HL-60/S4 (cell line): ENCODE data around the gene RNASE1.

Source experiments
- in situ Hi-C: fragments of 300-500 bp; cut with MboI; formaldehyde crosslinking; loops from 2 replicates; pipeline ENCODE4 v1.14.3; 2022; ENCODE audit warnings: low sequenced_read_pairs

Gene RNASE1

DNA sequence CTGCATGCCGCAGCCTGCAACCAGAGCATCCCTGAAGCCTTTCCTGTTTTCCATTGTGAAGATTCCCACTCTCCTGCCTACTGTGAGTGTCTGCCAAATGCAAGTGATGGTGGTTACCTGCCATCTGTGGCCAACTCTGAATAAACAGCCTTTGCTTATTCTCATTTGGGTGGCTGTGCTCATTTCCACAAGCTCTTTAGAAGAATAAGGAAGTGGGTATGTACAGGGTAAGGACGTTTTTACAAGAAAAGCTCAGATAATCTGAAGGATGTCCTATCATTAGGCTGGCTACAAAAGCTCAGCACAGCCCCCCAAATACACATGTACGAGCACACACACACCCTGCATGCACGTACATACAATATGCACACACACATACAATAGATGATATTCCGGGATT, 7.3 kb upstream of the RNASE1 start:
- in situ Hi-C loops: no loop called here

DNA sequence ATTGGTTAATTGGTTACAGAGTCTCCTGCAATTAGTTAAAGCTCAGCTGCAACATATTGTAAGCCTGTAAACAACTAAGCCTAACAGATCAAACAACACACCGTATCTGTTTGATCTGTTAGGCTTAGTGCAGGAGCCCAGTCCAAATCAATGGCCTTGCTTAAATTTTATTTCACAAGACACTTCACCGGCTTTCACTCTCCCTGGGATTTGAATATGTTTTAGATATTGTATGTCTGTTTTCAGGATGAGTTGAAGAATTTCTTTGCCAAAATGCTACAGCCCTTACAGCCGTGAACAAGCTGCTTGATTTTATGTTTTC, 5.5 kb upstream of the RNASE1 start:
- in situ Hi-C loops: no loop called here

GRCh38 chr14:20807304-20808161, 4.9 kb upstream of the RNASE1 start:
- in situ Hi-C loops: no loop called here

DNA sequence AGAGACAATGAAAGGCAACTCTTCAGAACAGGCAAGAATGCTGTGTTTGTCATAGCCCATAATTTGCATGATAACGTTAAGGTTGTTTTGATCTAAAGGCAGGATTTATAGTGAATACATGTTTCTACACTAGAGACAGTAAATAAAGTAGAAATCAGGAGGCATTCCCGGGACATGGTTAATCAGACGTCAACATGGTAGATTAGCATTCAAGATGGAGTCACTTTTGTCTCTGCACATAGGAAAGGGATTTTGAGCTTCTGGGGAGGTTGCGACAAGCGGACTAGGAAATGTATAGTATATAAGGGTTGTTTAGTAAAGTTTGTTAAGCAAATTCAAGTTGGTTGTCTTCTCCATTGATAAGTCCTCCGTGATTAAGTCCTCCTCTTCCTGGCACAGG, 2.8 kb upstream of the RNASE1 start:
- in situ Hi-C loops: no loop called here

- in situ Hi-C loops: no loop called here
These were observed 579 bp upstream of the RNASE1 start for GRCh38 chr14:20803223-20803622.

DNA sequence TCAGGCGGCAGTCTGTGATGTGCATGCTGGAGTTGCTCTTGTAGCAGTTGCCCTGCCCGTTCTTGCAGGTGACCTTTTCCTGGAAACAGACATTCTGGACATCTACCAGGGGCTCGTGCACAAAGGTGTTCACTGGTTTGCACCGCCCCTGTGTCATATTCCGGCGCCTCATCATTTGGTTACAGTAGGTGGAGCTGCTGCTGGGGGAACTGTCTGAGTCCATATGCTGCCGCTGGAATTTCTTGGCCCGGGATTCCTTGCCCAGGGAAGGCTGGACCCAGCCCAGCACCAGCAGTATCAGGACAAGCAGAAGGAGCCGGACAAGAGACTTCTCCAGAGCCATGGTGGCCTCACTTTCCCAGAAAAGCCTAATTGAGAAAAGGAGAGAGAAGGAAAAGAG, 918 bp downstream of the RNASE1 start:
- in situ Hi-C loops: no loop called here

GRCh38 chr14:20799892-20800544, 2.6 kb downstream of the RNASE1 start:
- in situ Hi-C loops: no loop called here

DNA sequence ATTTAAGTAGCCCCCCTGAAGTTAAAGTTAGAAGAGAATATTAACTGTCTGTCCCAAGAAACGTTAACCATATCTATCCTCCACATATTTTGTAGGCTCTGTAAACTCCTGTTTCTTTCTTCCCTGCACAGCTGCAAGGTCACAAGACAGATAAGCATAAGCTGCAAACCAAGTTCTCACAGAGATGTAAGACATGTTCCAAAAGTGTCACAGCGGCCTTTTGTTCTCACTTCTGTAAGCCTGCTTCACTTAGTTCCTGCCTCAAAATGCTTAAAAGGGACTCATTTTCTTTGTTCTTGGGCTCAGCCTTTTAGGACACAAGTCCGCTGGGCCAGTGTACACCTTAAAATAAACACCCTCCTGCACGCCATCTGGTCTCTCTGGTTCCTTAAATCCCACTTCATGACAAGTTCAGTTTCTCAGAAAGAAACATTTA, 3.2 kb downstream of the RNASE1 start:
- in situ Hi-C loops: no loop called here

DNA sequence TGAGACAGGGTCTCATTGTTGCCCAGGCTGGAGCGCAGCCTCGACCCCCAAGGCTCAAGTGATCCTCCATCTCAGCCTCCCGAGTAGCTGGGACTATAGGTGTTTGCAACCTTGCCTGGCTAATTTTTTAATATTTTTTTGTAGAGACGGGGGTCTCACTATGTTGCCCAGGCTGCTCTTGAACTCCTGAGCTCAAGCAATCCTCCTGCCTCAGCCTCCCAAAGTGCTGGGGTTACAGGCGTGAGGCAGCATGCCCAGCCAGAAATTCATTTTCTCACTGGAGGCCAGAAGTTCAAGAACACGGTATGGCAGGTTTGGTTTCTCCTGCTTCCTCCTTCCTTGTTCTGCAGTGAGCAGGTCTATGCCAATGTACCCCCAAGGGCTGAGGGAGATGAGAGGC, 3.7 kb downstream of the RNASE1 start:
- in situ Hi-C loops: no loop called here

- in situ Hi-C loops: no loop called here
These were observed 4.3 kb downstream of the RNASE1 start for GRCh38 chr14:20798318-20798717.

GRCh38 chr14:20797164-20797563, 5.5 kb downstream of the RNASE1 start:
- in situ Hi-C loops: no loop called here

DNA sequence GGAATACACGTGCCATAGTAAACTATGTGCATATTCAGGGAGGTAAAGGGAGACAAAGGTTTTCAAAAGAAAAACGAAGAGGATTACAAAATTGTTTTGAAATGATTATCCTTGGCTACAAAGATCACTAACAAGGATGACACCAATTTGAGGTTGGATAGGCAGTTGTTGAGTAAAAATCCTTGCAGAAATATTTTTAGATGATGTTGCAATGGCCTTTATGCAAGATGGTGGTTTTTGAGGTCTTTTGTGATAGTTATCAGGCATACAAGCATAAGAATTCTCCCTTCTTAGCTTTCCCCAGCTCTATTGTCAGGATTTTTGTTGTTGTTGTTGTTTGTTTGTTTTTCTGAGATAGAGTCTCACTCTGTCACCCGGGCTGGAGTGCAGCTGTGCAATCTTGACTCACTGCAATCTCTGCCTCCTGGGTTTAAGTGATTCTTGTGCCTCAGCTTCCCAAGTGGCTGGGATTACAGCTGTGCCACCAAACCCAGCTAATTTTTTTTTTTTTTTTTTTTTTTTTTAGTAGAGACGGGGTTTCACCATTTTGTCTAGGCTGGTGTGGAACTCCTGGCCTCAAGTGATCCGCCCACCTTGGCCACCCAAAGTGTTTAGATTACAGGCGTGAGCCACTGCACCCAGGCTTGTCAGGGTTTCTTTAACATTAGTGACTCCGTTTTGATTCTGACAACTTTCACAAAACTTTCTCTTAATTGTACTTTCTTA, 7.8 kb downstream of the RNASE1 start:
- in situ Hi-C loops: no loop called here

DNA sequence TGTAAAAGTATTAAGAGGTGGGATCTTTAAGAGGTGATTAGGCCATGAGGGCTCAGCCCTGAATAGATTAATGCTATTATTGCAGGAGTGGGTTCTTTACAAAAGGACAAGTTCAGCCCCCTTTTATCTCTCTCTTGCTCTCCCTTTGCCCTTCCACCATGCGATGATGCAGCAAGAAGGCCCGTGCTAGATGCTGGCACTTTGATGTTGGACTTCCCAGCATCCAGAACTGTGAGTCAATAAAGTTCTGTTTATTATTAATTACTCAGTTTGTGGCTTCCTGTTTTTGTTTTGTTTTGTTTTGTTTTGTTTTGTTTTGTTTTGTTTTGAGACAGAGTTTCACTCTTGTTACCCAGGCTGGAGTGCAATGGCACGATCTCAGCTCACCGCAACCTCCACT, 10.1 kb downstream of the RNASE1 start:
- in situ Hi-C loops: no loop called here

DNA sequence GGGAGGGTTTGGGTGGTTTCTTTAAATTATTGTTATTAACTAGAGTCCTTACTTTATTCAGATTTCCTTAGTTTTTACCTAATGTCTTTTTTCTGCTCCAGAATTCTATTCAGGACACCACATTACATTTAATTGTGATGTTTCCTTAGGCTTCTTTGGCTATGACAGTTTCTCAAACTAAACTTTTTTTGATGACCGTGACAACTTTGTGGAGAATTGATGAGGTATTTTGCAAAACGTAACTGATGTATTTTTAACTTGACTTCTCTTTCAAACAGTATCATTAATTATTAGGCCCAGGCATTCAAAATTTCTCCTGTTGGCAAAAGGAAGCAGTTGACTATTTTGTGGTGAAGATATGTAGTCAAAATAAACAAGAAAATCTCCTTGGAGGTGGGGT, 11.0 kb downstream of the RNASE1 start:
- in situ Hi-C loops: no loop called here

- in situ Hi-C loops: no loop called here
These were observed 11.5 kb downstream of the RNASE1 start for GRCh38 chr14:20791187-20791586.

- in situ Hi-C loops: no loop called here
These were observed 12.1 kb downstream of the RNASE1 start for GRCh38 chr14:20790464-20791116.

- in situ Hi-C loops: no loop called here
These were observed 13.3 kb downstream of the RNASE1 start for GRCh38 chr14:20789230-20789813.

- in situ Hi-C loops: no loop called here
These were observed 15.6 kb downstream of the RNASE1 start for GRCh38 chr14:20787025-20787424.

DNA sequence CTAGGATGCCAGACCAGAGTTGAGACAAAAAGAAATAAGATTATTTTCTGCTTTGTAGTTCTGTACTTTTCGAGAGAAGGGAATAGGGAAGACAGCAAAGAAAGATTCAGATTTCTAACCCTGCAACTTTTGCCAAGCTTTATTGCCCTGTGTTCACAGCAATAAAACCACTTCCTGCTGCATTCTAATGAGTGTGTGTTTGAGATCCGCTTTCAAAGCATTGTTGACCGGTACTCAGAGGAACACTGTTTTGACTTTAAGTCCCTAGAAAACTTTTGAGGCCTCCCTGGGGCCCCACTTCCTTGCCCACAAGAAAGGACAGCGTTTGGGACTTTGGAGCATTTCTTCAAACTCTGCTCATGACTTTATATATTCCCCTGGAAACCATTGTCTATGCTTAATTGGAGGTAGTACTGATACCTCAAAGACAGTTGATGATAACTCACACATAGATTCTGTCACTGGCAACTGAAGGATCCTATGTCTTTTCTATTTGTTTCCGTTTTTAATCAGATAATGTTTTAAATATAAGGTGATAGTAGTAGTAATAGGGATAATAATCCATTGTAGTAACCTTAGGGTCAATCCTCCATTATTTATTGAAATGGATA, 20.3 kb downstream of the RNASE1 start:
- in situ Hi-C loops: no loop called here

DNA sequence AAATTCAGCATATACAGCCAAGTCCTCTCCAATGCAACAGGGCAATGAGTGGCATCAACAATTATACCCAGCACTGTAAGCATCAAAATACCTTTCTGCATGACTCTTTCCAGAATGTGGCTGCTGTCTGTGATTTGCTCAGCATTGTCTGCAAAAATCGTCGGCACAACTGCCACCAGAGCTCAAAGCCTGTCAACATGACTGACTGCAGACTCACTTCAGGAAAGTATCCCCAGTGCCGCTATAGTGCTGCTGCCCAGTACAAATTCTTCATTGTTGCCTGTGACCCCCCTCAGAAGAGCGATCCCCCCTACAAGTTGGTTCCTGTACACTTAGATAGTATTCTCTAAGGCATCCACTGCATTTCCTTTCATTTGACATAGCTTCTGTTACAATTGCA, 20.8 kb downstream of the RNASE1 start:
- in situ Hi-C loops: no loop called here

- in situ Hi-C loops: no loop called here
These were observed 26.7 kb downstream of the RNASE1 start for GRCh38 chr14:20775901-20776300.
